CD1c-positive myeloid dendritic cell (primary cell): Measurements from ENCODE around the gene WFIKKN2.
"Not testable (repeated sequence)": the region's sequence is repeated elsewhere in the genome, so short reads cannot be mapped to it uniquely, and the experiment has no call there.

Experiments
- DNase-seq: peaks from one replicate; pipeline ENCODE4 v3.0.0-alpha.2; 2016; ENCODE audit errors: extremely low spot score

The WFIKKN2 gene

DNA sequence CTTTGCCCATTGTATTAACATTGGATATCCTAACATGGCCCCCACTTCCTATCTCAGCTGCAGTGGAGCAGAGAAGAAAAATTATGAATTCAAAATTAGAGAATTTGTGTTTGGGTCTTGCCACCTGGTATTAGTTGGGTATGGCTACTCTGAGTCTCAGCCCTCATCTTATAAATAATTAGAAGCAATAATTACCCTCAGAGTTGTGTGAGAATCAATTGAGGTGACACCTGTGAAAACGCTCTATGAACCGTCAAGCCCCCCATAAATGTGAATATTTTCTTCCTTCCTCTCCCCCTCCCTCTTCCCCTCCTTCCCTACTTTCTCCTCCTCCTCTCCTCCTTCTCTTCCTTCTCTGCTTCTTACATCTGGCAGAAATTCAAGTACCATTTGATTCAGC, 39.7 kb downstream of the WFIKKN2 start:
- DNase-seq, result no peak

GRCh38 chr17:50877042-50877441, 41.7 kb downstream of the WFIKKN2 start:
- not testable (repeated sequence) for DNase-seq

GRCh38 chr17:50877838-50878237, 42.5 kb downstream of the WFIKKN2 start:
- no peak for DNase-seq

DNA sequence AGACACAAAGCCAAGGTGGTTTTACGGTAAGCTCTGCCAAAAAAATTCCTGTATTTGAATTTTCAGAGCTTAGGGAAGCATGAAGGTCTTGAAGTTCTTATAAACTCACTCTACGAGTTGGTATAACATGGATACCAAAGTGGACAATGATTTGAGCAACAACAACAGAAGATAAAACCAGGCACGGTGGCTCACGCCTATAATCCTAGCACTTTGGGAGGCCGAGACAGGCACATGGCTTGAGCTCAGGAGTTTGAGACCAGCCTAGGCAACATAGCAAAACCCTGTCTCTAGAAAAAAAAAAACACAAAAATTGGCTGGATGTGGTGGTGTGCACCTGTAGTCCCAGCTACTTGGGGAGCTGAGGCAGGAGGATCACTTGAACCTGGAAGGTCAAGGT, 43.7 kb downstream of the WFIKKN2 start:
- DNase-seq, result no peak

GRCh38 chr17:50881182-50881581, 45.8 kb downstream of the WFIKKN2 start:
- no peak for DNase-seq

GRCh38 chr17:50882851-50883250, 47.5 kb downstream of the WFIKKN2 start:
- DNase-seq, result no peak

DNA sequence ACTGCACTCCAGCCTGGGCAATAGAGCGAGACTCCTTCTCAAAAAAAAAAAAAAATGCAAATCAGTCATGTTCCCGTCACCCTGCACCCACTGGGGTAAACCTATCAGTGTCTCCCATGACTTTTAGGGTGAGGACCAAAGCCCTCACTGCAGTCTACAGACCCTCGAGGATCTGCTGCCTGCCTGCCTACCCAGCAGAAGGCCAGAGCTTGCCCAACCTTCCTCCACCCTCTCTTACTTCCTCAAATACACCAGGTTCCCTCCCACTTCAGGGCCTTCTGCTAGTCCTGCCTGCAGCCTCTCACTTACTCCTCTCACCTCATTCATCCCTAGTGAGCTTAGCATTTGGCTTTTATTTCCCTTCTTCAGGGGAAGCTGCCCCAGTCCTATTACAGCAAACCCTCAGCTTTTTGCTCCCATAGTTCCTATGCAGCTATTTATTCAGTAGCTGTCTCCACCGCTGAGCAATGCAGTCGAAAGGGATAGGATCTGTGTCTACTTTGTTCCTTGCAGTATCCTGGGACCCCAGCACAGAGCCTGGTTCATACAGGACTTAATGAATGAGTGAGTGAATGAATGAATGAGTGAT, 48.6 kb downstream of the WFIKKN2 start:
- peak; percentile 78 for DNase-seq

GRCh38 chr17:50884439-50885311, 49.3 kb downstream of the WFIKKN2 start:
- DNase-seq, result no peak

GRCh38 chr17:50887705-50888245, 52.4 kb downstream of the WFIKKN2 start:
- DNase-seq, result no peak

- no peak for DNase-seq
These were observed 54.2 kb downstream of the WFIKKN2 start for GRCh38 chr17:50889528-50890118.

- no peak for DNase-seq
These were observed 55.5 kb downstream of the WFIKKN2 start for GRCh38 chr17:50890675-50891516.

- no peak for DNase-seq
These were observed 56.2 kb downstream of the WFIKKN2 start for GRCh38 chr17:50891577-50891989.
